NCI-H226 (cell line): ENCODE data around the gene MAML3.

Source experiments
- DNase-seq: peaks from one replicate; pipeline ENCODE4 v3.0.0-alpha.2; 2015

The MAML3 gene

DNA sequence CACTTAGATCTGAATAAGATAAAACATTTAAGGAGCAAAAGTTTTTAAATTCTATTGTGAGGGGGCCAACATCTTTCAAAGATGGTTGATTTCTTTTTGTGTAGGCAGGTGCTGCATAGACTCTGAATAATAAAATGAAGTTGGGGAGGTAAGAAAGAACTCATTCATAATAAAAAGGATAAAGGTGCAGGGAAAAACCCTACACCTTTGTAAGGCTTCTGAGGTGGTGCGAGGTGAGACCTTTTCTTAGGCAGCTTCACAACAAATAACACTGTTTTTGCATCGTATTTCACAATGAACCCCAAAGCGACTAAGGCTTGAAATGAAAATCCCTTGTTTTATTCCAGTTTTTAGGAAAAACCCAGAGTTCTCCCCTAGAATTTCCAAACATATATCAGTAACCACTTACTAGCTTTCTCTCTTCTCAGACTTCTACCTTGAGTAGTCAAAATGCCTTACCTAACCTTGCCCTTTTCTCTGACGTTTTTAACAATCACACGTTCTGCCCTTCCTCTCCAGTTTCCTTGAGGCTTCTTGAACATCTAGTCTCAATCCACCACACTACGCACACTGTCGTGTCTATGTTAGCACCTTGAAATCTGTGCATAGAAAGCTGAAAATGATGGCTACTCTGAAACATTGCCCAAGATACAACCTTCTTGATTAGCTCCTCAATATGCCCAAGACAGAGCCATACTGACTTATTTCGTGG is 30.2 kb downstream of the MAML3 start:
- DNase-seq: no peak

DNA sequence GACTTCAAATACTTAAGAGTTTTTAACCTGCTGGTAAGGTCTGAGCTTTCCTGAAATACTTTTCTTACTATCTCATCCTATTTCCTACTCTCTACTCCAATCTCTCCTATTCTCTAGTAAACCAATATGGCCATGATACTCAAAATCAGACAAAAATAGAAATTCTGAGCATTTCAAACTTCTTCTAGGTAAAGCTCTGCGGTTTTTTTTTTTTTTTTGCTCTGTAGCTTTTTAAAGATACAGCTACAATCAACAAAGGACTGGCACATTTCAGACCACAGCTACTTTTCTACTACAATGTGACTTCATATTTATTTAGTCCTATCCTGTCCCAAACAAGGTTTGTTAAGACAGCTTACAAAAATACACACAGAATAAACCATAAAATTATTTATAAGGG is 31.1 kb downstream of the MAML3 start:
- no peak for DNase-seq

DNA sequence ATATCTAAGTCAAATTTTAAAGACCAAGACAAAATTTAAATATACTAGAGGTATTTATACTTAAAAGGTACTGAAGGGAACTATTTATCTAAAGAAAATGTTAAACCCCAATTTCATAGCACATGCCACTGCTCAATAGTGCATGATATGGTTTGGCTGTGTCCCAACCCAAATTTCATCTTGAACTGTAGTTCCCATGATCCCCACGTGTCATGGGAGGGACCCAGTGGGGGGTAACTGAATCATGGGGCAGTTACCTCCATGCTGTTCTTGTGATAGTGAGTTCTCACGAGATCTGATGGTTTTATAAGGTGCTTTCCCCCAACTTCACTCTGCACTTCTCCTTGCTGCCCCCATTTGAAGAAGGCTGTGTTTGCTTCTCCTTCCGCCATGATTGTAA is 32.3 kb downstream of the MAML3 start:
- DNase-seq: no peak

DNA sequence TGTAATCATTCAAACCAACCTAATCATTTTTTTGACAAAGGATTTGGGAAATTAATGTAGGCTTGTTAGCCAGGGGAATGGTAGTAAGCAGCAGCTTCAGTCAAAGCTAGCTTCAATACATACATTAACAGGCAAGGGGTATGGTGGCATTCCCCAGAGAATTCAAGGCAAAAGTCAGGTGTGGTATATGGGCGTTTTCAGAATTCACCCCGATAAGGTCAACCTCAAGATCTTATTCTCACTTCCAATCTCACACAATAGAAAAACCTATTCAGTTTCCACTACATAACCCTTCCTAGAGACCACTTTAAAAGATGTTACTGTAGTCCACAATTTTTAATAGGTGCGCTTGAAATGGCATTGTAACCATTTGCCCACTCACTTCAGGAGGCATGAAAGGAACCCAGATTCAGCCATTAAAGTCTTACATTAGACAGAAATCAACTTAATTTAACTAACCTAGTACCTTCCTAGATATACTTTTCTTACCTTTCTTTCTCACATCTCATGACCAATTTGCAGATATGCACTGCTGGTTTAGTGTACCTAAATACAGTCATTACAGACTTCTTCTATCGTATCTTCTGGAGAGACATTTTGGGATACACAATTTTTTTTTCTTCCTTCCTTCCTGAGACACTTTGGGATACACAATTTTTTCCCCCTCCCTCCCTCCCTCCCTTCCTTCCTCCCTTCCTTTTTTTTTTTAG is 34.9 kb downstream of the MAML3 start:
- DNase-seq: no peak

DNA sequence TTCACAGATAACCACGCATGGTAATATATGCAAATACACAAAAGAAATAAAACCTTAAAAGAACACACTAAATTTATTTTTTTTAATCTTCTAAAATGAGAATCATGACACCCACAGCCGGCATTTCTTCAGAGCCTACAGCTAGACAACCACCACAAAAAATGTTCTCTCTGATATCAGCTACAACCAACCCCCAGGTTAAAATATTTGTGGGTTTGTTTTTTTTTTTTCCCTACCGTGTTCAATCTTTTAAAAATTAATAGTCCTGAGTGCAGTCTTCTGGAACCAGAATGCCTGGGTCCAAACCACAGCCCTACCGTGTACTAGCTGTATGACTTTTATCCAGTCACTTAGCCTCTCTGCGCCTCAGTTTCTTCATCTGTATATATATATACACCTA is 36.0 kb downstream of the MAML3 start:
- DNase-seq: no peak

DNA sequence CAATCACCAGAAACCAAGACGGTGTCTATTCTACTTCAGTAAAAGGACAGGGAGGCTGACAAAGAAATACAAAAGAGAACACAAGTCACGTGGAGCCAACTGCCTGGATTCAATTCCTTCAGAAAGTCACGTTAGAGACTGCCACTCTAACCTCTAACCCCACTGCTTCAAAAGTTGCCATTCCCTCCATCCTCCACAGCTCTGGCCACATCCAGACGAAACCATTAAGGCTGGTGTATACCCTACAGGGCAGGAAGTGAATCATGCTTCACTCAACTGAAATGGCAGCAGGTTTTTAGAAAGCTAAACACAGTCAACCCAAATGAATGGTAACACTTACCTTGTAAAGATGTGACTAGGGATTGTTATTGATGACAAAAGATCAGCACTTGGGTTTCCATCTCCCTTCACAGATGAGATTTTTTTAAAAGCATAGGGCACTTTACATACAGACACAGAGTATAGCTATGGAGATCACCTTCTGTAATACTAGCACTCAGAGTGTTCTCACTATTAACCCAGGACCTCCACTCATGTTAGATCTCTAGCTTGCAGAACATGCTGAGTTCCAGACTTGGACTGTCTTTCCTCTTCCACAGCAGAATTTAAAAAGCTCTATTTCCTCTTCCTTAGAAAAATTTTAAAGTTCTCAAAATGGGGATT is 37.4 kb downstream of the MAML3 start:
- DNase-seq: peak; percentile 16

DNA sequence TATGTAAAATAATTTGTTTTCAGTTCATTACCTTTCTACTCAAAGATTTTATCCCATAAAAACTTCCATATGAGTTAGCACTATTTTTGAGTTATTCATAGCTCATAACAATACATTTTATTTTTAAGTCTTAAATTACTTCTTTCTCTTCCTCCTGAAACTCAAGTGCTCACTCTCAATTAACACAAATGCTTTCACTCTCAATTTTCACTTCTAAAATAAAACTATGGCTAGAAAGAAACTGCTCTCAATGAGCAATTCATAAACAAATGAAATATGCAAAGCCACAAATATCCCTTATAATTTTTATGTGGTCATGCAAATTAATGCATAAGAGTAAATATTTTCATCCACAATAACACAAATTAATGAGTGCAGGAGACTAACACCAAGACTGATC is 38.8 kb downstream of the MAML3 start:
- DNase-seq: no peak

DNA sequence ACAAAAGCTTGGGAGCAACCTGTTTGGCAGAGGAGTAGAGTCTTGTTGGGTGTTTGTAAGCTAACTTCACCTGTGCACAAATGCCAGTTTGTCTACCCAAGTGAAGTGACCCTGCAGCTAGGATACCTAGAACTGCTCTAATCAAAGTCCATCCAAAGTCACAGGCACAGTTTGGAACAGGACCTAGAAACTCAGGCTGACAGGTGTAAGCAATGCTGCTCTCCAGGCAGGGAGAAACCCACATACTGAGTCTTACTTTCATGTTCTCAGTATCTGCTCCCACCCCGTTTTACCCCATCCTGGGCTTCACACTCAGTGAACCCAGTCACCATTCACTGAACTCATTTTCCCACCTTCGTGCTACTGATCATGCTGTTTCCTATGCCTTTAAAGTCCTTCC is 40.3 kb downstream of the MAML3 start:
- no peak for DNase-seq

DNA sequence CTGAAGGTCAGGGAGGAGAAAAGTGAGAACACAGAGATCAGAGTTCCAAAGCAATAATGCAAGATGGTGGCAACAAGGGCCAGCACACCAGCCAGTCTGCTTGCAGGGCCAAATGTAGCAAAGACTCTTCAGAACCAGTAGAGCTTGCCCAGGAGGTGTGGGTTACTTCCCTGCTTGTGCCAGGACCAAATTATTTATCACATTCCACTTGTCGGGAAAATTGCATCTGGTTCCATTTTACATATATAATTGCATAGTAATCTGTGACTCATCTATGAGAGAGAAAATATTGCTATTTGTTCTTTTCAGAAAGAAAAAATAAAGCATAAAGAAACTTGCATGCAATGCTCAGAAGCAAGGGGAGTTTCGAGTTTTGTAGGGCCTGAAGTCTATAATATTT is 41.4 kb downstream of the MAML3 start:
- no peak for DNase-seq

DNA sequence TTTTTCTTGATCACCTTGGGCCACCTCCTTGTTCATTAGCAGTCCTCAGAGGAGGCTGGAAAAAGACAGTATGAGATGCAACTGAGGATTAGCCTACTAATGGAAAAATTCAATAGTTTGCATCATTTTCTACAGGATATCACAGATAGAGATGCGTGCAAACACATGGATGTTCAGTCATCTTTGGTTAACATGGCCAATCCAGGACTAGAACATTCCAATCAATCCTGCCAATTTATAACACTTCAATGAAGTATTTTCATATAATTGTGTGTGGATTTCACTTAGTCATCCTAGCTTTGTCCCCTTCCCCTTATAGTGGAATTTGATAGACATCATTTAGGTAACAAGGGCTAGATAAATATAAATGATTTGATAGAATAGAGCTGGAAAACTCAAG is 42.7 kb downstream of the MAML3 start:
- no peak for DNase-seq

DNA sequence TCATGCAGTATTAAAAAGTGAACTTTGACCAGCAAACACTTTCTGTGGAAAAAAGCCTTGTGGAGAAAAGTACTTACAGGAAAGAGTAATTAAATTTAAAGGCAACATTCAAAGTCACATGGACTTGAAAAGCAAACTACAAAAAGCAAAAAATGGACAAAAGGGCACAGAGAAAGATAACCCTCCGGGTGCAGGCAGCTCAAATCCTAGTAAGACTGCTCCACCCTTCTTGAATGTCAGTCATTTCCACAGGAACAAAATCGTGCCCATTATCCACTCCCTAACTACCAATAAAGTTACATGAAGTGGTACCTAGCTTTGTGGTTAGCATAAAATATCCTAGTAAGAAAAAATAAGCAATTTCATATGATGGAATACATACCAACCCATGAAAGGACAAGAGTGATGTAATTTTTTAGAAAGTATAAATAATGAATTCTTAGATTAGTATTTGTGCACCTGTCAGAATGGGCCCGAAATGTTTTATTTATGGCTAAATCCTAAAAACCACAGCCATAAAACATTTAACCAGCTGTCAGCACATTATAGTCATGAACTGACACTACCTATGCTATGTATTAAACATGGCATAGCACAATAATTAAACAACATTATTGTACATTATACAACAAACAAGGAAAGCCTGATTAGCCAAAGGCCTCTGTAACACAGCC is 43.3 kb downstream of the MAML3 start:
- DNase-seq: no peak

DNA sequence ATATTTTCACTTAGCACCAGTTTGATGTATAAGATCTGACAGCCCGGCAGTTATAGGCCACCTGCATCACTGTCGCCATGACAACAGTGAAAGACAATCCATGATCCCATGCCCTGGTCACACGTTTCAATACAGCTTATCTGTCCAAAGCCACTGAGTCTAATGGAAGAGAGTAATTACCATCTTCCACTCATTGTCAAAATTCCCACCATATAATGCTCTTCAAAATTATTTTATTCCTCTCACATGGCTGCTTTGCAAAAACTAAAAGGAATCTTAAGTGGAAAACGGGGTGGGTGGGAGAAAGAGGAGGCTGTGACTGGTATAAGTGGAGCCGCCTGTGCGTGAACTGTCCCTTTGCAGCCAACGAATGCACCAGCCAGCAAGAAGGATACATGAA is 44.2 kb downstream of the MAML3 start:
- no peak for DNase-seq

DNA sequence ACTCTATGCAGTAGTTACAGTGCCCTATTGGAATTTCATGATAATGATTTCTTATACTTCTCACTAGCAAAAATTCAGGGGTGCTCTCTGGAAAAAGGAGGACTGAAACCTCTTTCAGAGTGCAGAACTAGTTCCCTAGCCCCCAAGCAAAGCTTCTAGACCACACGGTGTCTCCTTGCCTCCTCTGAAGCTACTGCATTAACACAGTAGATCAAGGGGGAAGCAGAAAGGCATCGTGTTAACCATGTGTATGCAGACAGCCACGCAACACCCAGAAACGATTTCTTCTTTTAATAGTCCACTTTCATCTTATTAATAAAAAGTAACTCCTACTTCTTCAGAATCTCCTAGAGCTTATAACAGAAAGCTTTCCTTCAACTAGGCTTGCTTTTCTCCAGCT is 44.7 kb downstream of the MAML3 start:
- DNase-seq: no peak

DNA sequence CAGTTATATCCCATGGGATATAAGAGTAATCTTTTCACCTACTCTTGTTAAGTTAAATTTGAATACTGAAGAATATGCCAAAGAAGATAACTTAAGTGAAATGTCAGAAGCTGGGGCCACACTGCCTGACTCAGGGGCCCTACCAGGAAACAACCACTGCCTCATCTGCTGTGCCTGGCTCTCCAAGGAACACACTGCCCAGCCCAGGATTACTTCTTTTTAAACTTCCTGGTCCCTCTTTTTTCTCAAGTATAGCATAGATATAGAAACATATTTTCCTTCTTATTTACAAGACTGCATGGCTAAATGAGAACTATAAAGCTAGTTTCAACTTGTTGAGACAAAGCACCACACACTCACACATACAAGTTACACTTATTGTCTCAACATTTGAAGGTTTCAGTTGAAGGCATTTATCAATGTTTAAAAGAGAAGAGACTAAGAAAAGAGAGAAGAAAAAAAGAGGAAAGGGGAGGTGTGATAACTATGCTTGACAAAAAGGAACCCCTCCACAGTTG is 45.2 kb downstream of the MAML3 start:
- no peak for DNase-seq

DNA sequence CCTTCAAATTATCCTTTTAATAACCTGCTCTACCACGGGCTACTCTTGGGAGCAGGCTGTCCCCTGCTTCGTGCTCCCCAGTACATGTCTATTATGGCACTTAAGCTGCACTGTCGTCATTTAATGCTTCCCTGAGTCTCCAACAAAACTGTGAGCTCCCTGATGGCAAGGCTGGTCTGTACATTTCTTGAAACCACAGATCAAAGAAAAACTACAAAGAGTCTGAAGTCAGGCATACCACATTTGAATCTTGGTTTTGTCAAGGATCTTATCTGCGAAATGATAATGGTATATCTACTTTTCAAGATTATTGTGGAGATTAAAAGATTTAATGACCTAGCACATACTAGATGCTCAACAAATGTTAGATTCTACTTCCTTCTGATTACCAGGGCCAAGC is 45.7 kb downstream of the MAML3 start:
- DNase-seq: no peak

DNA sequence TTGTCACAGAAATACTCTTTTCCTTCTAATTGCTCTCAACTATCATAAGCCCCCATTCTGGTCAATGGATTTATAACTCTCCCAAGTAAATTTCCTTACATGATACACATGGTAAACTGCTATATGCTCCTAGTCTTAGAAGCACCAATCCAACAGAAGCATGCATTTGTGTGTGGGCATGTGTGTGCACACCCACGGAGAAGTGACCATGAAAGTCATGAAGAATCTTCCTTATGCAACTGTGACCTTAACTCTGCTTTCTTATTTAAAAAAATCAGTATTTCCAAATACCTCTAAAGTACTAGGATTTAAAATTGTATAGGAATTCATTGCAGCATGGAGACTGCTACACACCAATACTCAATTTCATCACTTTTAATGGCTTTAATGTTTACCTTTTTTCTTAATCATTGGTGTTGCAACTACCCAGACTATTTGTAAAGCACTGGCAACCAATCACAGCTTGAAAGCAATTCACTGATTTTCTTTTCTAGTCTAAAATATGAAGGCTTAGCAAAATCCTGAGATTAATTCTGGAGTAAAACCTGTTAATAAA is 47.6 kb downstream of the MAML3 start:
- DNase-seq: no peak

DNA sequence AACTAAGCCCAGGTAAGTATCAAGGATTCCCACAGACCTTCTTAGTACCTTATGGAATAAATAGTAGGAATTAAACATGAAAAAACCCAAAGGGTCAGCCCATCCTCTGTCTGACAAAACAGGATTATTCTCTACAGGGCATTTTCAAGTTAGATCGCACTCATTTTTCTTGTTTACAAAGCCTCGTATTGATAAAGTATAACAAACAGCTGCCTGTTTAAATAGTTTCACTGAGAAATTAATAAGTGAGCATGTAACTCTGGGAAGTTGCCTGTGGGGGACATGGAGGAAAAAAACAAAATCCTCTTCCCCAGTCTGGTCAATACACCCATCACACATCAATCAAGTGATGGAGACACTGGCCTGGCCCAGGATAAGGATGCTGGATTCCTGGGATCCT is 48.5 kb downstream of the MAML3 start:
- DNase-seq: no peak

DNA sequence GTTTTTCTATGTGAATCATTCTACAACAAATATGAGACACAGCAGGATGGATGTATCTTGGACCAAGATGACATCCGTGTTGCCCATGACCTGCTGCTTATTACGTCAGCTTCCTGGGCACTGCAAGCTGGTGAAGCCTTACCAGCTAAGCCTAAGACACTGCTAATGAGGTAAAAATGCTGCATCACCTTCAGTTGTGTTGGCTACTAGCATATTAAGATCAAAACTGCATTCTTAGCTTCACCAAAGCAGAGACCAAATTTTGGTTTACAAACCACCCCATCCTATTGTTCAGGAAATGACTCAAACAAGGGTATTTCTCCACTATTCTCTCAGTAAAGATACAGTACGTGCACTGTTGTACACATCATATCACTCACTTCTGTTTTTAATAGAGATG is 50.3 kb downstream of the MAML3 start:
- peak; percentile 42 for DNase-seq

DNA sequence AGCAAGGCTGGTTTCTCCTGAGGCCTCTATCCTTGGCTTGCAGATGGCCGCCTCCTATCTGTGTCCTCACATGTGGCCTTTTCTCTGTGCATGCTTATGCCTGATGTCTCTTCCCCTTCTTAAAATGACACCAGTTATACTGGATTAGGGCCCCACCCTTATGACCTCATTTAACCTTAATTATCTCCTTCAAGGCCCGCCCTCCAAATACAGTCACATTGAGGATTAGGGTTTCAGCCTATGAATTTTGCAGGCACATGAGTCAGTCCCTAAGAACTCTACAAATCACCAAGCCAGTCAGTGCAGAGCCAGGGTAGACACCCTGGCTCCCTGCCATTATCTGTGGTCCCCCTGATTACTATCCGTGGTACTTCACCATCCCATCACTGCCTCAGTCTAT is 51.6 kb downstream of the MAML3 start:
- DNase-seq: no peak

DNA sequence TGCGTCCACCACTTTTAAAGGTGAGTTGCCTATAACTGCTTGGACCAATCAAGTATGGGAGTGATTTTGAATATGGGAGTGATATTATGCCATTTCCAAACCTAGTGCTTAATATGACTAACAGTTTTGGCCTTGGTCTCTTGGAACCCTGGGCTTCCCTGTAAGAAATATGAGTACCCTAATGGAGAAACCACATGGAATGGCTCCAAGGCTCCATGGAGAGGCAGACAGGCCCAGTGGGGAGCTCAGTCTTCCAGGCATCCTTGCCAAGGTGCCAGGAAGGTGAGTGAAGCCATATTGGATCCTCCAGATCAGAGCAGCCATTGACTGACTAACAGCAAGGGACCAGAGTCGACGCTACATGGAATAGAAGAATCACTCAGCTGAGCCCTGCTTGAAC is 53.2 kb downstream of the MAML3 start:
- DNase-seq: no peak

DNA sequence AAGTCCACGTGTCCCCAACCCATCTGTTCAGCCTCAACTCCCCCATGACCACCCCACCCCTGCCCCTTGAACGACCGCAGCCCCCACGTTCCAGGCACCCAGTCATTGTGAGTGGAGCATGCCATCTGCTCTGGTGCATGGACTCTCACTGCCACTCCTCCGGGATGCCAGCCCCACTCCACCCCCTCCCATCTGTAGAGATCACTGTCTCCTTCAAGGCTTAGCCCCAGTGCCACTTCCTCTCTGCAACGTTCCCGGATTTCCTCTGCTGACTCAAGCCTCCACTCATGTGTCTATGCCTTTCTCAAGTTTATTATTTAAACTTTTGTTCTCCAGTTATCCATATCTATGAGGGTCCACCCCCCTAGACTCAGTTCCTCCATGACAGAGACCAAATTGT is 54.0 kb downstream of the MAML3 start:
- DNase-seq: no peak

DNA sequence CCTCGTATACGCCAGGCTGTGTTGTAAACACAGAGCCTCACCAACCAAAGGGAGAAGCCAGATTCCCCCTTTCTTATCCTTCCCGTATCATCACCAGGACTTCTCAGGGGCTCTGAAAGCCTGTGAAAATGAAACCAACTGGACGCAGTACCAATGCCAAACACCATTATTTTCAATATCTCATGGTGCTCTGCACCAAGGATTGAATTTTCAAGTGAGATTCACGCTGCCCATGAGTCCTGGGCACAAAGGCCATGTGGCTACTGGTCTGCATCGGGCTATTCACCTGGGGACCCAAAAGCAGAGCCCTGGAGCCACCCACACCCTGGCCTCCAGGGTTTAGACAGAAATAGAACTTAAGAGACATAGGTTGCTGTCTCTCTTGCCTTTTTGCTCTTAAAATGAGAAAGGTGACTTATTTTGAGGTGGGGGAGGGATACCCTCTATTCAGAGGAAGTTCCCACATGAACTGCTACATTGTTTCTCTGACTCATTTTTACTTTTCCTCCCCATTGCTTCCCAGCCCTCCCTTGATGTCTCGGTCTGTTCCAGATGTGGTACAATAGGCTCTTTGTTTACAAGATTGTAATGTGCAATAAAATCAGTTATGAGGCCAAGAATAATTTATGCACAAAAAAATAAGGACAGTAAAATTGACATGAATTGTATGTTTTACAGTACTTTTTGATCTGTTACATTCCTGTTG is 55.4 kb downstream of the MAML3 start:
- no peak for DNase-seq

DNA sequence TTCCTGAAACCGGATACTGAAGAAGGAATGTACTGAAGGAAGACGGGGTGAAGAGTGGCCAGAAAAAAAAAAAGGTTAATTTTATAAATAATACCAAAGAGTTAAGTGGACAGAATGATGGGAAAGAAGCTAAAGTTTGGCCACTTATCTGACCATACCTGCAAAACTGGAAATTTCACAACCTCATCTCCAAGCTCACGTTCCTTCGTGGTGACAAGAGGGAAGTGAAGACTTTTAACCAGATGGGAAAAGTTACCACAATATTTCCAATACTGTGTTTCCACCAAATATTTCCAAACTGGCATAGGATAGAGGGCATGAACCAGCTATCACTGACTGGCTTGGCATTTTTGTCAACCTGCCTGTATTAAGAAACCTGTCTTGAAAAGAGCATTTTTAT is 56.4 kb downstream of the MAML3 start:
- DNase-seq: no peak
